Amygdala (tissue), 56 donors: ENCODE measurements around the gene NFS1.

ENCODE experiments used
- DNase-seq, 56 donors: peaks; one replicate each; lab custom pipeline; 2025; lab: John Stamatoyannopoulos, UW

Gene NFS1

DNA sequence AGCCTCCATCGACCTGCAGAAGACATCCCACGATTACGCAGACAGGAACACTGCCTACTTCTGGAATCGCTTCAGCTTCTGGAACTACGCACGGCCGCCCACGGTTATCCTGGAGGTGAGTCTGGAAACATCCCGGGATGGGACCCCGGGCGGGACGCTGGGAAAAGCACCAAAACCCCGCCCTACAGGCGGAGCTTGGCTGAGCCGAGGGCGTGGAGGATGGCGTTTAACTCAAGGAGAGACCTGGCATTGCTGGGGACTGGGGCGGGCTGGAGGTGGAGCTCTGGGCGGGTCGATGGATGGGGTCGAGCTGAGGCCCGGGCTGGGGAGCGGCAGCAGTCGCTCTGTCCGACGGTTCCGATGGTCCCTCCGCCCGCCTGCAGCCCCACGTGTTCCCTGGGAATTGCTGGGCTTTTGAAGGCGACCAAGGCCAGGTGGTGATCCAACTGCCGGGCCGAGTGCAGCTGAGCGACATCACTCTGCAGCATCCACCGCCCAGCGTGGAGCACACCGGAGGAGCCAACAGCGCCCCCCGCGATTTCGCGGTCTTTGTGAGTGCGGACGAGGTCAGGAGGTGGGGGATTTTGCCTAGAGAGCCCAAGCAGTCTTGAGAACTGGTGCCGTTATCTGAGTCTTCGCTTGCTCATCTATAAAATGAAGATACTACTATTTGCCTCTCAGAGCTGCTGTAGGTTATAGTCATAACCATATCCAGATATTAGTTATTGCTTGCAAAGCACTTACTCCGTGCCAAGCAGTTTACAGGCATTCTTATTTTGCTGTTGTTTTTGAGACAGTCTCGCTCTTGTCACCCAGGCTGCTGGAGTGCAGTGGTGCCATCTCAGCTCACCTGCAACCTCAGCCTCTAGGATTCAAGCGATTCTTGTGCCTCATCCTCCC lies 79.7 kb downstream of the NFS1 start:
- peak in 32 of 56 donors; percentile 8 to 64 (median 36) for DNase-seq

GRCh38 chr20:35618263-35619131 lies 80.7 kb downstream of the NFS1 start:
- DNase-seq: peak in 3 of 56 donors; percentile 24 to 29 (median 27)
